ENCODE results near the gene ALX4.

The ALX4 gene

GRCh38 chr11:44243086-44243485 lies 66.9 kb downstream of the ALX4 start:
- DNase-seq, result no peak

DNA sequence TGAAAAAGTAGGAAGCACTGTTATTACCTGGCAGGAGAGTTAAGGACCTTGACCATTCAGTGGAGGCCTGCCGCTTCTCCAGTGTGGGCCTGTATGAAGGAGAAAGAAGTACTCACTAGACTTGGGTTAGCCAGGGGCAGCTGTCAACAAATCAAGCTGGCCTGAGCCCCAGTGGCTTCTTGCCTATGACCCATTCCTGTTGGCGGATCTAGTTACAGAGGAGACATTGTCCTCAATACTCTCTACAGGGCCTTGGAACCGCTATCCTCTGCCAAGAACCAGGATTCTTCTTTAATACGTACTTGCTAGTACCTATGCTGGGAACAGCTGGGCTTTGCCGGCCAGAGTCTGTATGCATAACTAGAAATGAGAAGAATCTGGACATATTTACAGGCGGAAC lies 68.1 kb downstream of the ALX4 start:
- DNase-seq, result no peak

- no peak for DNase-seq
Measured at GRCh38 chr11:44237156-44237555, 72.8 kb downstream of the ALX4 start.

DNA sequence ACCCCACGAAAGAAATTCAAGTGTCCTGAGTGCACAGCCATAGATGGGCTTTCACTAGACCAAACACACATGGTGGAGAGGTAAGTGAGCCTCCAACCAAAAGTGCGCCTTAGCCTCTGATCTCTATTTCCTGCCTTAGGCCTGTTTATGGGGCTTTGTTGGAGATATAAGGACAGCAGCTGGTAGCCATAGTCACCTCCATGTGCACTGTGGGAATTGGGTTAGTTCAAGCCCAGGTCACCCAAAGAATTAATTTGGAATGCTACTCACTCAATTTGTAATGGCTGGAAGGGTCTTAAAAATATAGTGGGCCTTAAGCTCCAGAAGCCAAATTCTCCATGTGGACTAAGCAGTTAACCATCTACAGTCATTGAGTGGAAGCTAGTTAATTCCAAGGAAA lies 73.6 kb downstream of the ALX4 start:
- no peak for DNase-seq

GRCh38 chr11:44235765-44236201 lies 74.2 kb downstream of the ALX4 start:
- DNase-seq, result no peak

- DNase-seq, result no peak
Measured at GRCh38 chr11:44229624-44230023, 80.3 kb downstream of the ALX4 start.

GRCh38 chr11:44229098-44229497 lies 80.8 kb downstream of the ALX4 start:
- DNase-seq, result no peak

- no peak for DNase-seq
Measured at GRCh38 chr11:44228379-44228778, 81.6 kb downstream of the ALX4 start.

DNA sequence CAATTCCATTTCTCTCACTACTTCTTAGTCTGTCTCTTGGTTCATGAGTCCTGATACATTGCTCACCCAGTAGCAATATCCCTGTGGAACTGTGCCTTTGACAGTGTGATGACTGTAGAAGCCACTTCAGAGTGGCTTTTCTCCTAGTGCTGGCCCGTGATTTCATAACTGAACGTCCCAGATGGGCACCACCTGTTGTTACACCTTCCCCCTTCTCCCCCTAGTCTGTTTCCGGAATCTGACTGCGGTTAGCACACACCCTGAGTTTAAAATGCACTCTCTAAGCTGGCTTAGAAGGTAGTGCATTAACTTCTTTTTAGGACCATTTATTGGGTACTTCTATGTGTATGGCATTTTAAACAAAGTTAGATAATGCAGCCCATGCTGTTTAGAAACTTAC lies 83.0 kb downstream of the ALX4 start:
- no peak for DNase-seq

- DNase-seq, result no peak
Measured at GRCh38 chr11:44226490-44226889, 83.4 kb downstream of the ALX4 start.

DNA sequence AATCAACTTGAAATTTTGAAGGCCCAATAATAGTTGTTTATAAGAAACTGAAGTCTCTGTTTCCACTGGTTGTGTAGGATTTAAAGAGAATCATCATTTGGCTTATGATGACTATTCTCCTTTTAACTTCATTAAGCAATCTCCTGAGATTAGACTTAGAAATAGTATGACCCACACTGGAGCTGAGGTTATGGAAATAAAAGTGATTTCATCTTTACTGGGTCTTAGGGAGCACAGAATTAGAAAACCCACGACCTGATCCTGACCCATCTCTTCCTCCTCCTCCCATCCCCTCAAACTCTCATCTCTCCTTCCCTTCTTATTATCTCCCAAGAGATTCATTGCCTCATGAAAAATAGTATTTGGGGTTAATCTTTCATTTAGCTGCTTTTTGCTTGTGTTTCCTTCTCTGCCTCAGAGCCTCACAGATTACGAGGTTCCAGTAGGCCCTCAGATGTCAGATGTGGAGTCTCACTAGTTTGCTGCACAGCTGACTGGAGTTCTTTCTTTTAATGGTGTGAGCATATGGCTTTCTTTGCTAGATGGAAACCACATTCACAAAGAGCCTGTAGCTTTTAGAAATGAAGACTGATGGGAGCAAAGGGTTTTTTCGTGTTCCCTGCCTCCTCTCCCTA lies 85.0 kb downstream of the ALX4 start:
- DNase-seq, result no peak

GRCh38 chr11:44223238-44223637 lies 86.7 kb downstream of the ALX4 start:
- no peak for DNase-seq

GRCh38 chr11:44221992-44222391 lies 87.9 kb downstream of the ALX4 start:
- no peak for DNase-seq

- DNase-seq, result no peak
Measured at GRCh38 chr11:44221456-44221855, 88.5 kb downstream of the ALX4 start.

DNA sequence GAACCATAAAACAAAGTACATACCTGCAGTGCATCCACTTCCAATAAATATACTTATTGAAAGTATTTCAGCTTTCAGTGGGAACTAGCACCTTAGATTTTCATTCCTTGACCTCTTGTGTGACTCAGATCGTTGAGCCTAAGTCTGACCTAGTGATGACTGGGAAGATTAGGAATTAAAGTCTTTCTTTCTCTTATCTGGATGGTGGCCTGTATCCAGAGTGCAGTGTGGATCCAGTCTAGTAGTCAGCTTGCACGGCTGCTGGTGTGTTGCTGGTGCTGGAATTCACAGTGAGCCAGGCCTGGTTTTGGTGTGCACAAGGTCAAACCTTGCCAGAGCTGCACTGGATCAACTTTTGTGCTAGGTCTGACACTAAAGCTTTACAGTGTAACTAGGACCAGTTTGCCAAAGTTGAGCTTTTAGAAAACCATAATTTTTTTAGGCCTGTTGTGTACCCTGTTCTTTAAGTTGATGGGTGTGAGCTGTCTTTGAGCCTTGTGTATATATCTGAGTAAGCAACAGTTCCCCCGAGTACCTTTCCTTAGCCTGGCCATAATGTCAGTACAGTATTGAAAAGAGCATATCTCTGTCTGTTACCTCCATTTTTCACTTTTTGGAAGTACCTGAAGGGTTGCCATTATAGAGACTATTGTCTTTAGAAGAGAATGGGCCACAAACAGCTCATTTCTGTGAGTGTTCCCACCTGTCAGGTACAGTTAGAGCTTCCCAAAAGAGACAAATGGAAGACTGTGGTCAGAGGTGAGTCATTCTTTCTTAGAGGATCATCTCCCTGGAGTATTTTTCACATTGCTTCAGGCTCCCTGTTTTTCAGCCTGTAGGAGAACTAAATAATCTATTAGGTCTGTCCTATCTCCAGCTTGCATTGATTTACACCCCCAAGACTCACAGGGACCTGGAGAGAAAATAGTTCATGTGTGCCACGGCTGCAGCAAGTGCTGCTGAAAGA lies 89.8 kb downstream of the ALX4 start:
- DNase-seq, result no peak

- DNase-seq, result no peak
Measured at GRCh38 chr11:44217432-44217831, 92.5 kb downstream of the ALX4 start.

DNA sequence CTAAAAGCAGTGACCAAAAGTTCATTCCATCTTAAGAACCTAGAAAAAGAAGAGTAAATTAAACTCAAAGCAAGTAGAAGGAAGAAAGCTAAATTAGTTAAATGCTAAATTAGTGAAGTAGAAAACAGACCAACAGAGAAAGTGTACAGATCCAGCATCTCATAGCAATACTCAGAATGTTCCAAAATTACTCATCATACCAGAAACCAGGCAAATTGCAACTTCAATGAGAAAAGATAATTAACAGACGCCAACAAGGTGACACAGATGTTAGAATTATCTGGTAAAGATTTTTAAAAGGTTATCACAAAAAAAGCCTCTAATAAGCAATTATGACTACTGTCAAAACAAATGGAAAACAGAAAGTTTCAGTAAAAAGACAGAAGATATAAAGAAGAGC lies 96.8 kb downstream of the ALX4 start:
- DNase-seq, result no peak

GRCh38 chr11:44212128-44212527 lies 97.8 kb downstream of the ALX4 start:
- DNase-seq, result no peak

Data from NCI-H146 (cell line).